IgD-negative memory B cell (primary cell): ENCODE data around the gene C11orf54. TPM values are rescaled to one million over a fixed set of nuclear protein-coding genes. Genes with fewer than 3 reads are reported as not detected.
"Not testable (repeated sequence)": the region's sequence is repeated elsewhere in the genome, so short reads cannot be mapped to it uniquely, and the experiment has no call there.

Source experiments
- H3K27ac Mint-ChIP-seq, 3 donors: one replicate each; pipeline ENCODE4 v1.8.0; 2020 to 2022; ENCODE audit warnings: mild to moderate bottlenecking in 3 of 3, mixed read lengths in 3 of 3, moderate library complexity in 1 of 3
- H3K27me3 Mint-ChIP-seq: one replicate; pipeline ENCODE4 v1.8.0; 2021; ENCODE audit warnings: mixed read lengths
- H3K36me3 Mint-ChIP-seq: one replicate; pipeline ENCODE4 v1.8.0; 2020; ENCODE audit warnings: mild to moderate bottlenecking, mixed read lengths
- H3K4me1 Mint-ChIP-seq, 3 donors: one replicate each; pipeline ENCODE4 v1.8.0; 2020 to 2022; ENCODE audit warnings: mixed read lengths in 3 of 3, mild to moderate bottlenecking in 1 of 3
- H3K4me3 Mint-ChIP-seq, 4 donors: one replicate each; pipeline ENCODE4 v1.8.0; 2020 to 2022; ENCODE audit warnings: mild to moderate bottlenecking in 4 of 4, mixed read lengths in 4 of 4, moderate library complexity in 3 of 4
- H3K9me3 Mint-ChIP-seq, 3 donors: one replicate each; pipeline ENCODE4 v1.8.0; 2020 to 2021; ENCODE audit warnings: mixed read lengths in 3 of 3, mild to moderate bottlenecking in 1 of 3
- polyA plus RNA-seq: library from polyadenylated mRNA; unstranded; fragments of 300-500 nt; fragmentation: Illumina TruSeq; gene quantifications from one replicate; pipeline ENCODE4 v1.2.3, GENCODE V29; 2021

C11orf54 gene
- polyA plus RNA-seq, 1 donor from 2014 or later: 17.7 TPM

DNA sequence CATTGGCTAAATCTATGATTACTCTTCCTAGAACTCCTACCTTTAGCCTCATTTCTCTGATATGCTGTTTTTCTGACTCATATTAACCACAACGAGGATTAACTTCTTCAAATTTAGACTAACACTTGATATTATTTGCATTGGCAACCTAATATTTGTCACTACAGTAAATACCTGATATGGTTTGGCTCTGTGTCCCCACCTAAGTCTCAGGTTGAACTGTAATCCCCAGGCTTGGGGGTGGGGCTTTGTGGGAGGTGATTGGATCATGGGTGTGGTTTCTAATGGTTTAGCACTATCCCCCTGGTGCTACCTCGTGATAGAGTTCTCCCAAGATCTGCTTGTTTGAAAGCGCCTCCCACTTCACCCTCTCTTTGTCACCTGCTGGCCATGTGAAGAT lies 25.5 kb downstream of the C11orf54 start:
- Mint-ChIP-seq H3K4me3 (no peak overlapping the region), H3K4me1 (peaks cover 0 to 4% (median 0%) of the 10 kb centered on the region in 3 donors), H3K9me3 (peaks cover 2 to 7% (median 3%) of the 10 kb centered on the region in 3 donors), H3K36me3 (peaks cover 6% of the 10 kb centered on the region), H3K27ac (no peak overlapping the region), H3K27me3 (no peaks in the 10 kb centered on the region)

DNA sequence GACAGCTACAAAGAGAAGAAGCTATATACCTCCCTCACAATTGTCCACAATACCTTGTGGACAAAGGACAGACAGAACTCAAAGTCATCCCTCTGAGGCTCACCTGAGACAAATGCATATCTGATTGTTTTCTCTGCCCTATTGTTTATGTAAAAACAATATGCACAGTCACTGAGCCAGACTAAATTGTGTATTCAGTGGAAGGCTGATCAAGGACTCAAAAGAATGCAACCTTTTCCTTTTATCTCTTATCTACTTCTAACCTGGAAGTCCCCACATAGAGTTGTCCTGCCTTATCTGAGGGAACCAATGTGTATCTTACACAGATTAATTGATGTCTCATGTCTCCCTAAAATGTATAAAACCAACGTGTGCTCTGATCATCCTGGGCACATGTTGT lies 28.7 kb downstream of the C11orf54 start:
- Mint-ChIP-seq H3K27me3 (no peaks in the 10 kb centered on the region), H3K9me3 (peaks cover 2 to 7% (median 3%) of the 10 kb centered on the region in 3 donors), H3K27ac (no peak overlapping the region), H3K4me1 (peaks cover 0 to 4% (median 1%) of the 10 kb centered on the region in 3 donors), H3K4me3 (no peak overlapping the region), H3K36me3 (peaks cover 6% of the 10 kb centered on the region)

DNA sequence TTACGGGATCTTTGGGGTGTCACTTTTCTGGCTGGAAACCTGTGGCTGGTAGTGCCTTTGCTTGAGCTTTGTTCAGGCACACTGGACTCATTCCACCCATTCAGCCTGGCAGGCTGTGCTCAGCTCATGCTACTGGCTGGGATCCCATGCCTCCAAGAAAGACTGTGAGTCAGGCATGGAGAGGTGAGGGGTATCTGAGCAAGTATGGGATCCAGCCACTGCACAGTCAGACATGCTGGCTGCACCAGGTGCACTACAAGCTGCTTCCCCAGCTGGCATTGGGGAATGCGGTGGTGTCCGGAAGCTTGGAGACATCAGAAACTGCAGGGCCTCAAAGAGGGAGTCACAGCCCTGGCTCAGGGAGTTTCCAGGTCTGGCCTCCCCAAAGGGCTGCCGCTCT lies 30.7 kb downstream of the C11orf54 start:
- Mint-ChIP-seq H3K9me3 (peaks cover 0 to 3% (median 0%) of the 10 kb centered on the region in 3 donors), H3K4me3 (no peak overlapping the region), H3K27me3 (no peaks in the 10 kb centered on the region), H3K4me1 (peaks cover 0 to 3% (median 2%) of the 10 kb centered on the region in 3 donors), H3K27ac (no peak overlapping the region), H3K36me3 (peaks cover 4% of the 10 kb centered on the region)

DNA sequence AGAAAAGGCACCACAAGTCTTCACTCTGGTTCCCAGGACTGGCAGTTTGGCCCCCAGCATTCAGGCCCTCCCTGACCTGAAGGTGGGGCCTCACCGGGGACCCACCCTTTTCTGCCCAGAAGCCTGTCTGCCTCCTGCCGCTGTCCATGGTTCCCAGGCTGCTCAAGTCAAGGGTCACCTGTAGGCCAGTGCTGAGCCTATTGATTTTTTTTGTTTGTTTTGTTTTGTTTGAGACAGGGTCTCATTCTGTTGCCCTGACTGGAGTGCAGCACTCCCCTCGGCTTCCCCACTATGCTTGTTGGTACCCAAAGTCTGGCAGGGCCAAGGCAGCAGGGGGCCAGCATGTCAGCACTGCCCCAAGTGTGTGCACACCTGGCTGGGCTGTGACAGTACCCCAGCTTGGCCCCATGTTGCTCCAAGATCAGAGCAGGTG lies 31.6 kb downstream of the C11orf54 start:
- H3K27me3 Mint-ChIP-seq: no peaks in the 10 kb centered on the region
- H3K36me3 Mint-ChIP-seq: peaks cover 4% of the 10 kb centered on the region
- H3K4me3 Mint-ChIP-seq: no peak overlapping the region

DNA sequence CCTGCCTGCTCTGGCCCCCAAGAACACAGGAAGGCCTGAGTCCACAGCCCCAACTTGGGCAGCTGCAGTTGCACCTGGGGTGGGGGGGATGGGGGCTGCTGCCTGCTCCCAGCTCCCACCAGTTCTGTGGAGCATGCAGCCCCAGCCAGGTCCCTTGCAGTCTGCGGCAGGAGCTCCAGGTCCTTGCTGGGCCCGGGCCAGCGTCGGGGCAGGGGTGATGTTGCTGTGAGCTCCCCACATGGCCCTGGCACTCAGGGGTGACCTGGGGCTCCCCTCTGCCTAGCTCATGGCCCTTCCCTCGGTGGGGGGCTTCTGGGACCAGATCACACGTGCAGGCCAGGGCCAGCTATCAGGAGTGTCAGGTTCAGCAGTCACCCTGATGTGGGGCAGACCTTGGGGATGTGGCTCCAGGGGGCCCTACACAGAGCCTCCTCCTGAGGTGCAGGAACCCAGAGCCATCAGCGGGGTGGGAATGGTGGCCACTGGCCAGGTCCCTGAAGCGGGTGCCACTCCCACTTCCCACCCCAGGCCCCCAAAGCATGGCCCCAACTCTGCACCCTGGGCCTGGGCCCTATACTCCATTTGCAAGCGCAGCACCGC lies 32.2 kb downstream of the C11orf54 start:
- Mint-ChIP-seq H3K27ac (no peak overlapping the region), H3K27me3 (no peaks in the 10 kb centered on the region), H3K4me3 (no peak overlapping the region), H3K9me3 (peaks cover 0 to 4% (median 0%) of the 10 kb centered on the region in 3 donors), H3K36me3 (peaks cover 5% of the 10 kb centered on the region), H3K4me1 (peaks cover 0 to 3% (median 0%) of the 10 kb centered on the region in 3 donors)

More for the DNA sequence above, 31.6 kb downstream of the C11orf54 start:
- Mint-ChIP-seq H3K4me1 (peaks cover 0 to 3% (median 0%) of the 10 kb centered on the region in 3 donors), H3K27ac (no peak overlapping the region), H3K9me3 (peaks cover 0 to 3% (median 0%) of the 10 kb centered on the region in 3 donors)

DNA sequence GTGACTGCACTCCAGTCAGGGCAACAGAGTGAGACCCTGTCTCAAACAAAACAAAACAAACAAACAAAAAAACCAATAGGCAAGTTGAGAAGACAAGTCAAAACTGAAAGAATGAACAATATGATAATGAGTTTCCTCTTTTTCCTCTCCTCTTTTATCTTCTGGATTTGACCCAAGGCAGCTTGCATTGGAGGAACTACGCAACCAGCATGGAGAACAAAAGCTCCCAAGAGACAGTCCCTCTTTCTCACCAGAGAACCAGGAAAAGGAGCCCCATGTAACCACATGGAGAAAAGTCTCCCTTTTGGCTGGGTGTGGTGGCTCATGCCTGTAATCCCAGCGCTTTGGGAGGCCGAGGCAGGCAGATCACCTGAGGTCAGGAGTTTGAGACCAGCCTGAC lies 33.1 kb downstream of the C11orf54 start:
- peak overlapping the region in 1 of 4 donors; percentile 1 for H3K4me3 Mint-ChIP-seq
- H3K9me3 Mint-ChIP-seq, H3K36me3 Mint-ChIP-seq, H3K4me1 Mint-ChIP-seq, H3K27ac Mint-ChIP-seq, H3K27me3 Mint-ChIP-seq: not testable (repeated sequence)

DNA sequence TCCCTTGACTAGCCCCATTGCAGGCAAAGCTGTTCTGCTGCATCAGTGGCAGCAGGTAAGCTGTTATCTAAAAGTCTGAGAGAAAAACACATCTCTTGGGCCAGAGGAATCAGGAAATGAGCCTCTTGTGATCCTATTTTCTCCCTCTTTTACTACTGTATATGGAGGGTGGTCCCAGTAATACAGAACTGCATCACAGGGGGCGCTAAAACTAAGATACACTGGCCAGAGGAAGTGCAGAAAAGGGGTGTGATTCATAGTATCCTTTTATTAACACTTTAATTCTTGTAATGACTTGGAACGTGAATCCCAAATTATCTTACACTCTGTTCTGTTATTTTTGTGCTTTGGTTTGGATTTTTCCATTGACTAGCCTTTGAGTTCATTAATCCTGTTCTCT lies 33.8 kb downstream of the C11orf54 start:
- peaks cover 7% of the 10 kb centered on the region for H3K36me3 Mint-ChIP-seq
- no peak overlapping the region for H3K27ac Mint-ChIP-seq
- H3K27me3 Mint-ChIP-seq: no peaks in the 10 kb centered on the region

DNA sequence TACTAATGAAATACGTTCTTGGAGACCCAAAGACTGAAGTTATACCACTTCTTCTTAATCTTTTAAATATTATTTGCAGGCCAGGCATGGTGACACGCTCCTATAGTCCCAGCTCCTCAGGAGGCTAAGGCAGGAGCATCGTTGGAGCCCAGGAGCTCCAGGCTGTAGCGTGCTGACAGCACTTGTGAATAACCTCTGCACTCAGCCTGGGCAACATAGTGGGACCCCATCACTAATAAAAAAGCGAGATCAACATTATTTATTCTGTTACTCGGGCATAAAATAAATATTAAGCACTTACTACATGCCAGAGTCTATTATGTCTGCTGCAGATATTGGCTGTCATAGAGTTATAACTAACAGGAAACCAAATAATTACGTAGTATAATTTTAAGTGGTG lies 41.9 kb downstream of the C11orf54 start:
- peak overlapping the region; percentile 93 to 100 (median 100) for H3K4me3 Mint-ChIP-seq
- H3K4me1 Mint-ChIP-seq: peaks cover 25 to 28% (median 28%) of the 10 kb centered on the region in 3 donors
- H3K9me3 Mint-ChIP-seq: peaks cover 0 to 2% (median 0%) of the 10 kb centered on the region in 3 donors
- peak overlapping the region in 2 of 3 donors; percentile 54 to 66 for H3K27ac Mint-ChIP-seq
- peaks cover 6% of the 10 kb centered on the region for H3K36me3 Mint-ChIP-seq
- no peaks in the 10 kb centered on the region for H3K27me3 Mint-ChIP-seq

More for the DNA sequence above, 33.8 kb downstream of the C11orf54 start:
- H3K9me3 Mint-ChIP-seq: peaks cover 0 to 4% (median 0%) of the 10 kb centered on the region in 3 donors
- peak overlapping the region in 1 of 4 donors; percentile 41 for H3K4me3 Mint-ChIP-seq
- peaks cover 0 to 3% (median 0%) of the 10 kb centered on the region in 3 donors for H3K4me1 Mint-ChIP-seq

DNA sequence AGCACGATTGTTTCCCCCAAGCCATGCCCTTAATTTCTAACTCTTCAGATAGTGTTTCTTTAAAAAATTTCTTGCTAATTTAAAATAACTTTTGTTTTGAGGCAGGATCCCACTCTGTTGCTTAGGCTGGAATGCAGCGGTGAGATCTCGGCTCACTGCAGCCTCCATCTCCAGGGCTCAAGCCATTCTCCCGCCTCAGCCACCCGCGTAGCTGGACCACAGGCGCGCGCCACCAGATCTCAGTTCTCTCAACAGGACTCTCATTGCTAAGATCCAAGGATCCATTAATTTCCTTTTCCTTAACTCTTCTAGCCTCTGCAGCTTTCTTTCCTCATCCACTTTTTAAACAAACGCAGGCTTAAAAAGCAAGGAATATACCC lies 42.3 kb downstream of the C11orf54 start:
- peaks cover 5% of the 10 kb centered on the region for H3K36me3 Mint-ChIP-seq
- peak overlapping the region; percentile 93 to 100 (median 100) for H3K4me3 Mint-ChIP-seq
- H3K9me3 Mint-ChIP-seq: peaks cover 0 to 2% (median 0%) of the 10 kb centered on the region in 3 donors
- H3K27ac Mint-ChIP-seq: peak overlapping the region; percentile 54 to 97 (median 96)
- H3K4me1 Mint-ChIP-seq: peaks cover 27 to 30% (median 28%) of the 10 kb centered on the region in 3 donors
- no peaks in the 10 kb centered on the region for H3K27me3 Mint-ChIP-seq

DNA sequence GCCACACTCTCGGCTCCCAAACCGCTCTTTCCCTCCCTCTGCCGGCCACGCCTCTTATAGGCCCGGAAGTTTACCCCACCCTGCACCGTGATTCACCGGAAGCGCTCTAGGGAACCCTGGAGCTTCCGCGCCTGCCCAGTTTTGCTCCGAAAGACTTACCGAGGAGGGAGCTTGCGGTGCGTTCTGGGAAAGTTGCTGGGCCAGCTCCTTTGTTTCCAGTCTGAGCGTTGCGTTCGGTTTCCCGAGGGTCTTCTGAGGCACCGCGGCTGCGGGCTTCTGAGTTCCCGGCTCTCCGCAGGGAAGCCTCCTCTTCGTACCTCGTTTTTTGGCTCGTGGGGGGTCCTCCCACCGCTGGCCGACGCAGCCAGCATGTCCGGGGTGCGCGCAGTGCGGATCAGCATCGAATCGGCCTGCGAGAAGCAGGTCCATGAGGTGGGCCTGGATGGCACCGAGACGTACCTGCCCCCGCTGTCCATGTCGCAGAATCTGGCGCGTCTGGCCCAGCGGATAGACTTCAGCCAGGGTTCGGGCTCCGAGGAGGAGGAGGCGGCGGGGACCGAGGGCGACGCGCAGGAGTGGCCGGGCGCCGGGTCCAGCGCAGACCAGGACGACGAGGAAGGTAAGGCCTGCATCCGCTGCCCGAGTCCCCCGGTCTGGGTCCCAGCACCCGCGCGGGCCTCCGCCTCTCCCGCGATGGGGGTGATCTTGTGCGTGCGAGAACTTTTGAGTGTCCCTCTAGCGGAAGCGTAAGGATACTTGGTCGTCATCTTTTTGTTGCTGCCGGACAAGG lies 42.9 kb downstream of the C11orf54 start, which contains the start of gene MED17:
MED17 (plus strand) TSS at position 138 of the 790 bp plus-strand sequence; CDS start at position 370, 232 bp downstream.
- H3K9me3 Mint-ChIP-seq: peaks cover 0 to 2% (median 0%) of the 10 kb centered on the region in 3 donors
- peaks cover 28 to 32% (median 28%) of the 10 kb centered on the region in 3 donors for H3K4me1 Mint-ChIP-seq

DNA sequence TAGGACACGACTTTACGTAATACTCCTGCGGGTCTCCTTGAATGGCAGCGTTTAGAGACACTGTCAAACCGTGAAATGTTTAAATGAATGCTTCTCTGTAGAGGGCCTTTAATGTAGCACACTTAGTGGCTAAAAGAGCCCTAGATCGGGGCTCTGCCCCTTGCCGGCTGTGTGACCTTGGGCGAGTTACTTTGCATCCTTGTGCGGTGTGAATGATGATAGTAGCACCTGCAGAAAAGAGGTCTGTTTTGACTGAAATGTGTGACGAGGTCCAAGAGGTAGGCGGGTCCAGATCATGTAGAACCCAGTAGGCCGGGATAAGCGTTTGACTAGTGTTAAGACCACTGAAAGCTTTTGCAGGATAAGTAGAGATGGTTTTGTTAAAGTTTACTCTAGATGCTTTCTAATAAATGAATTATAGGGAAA lies 43.5 kb downstream of the C11orf54 start:
- H3K4me1 Mint-ChIP-seq: peaks cover 28 to 32% (median 28%) of the 10 kb centered on the region in 3 donors
- H3K9me3 Mint-ChIP-seq: peaks cover 0 to 2% (median 0%) of the 10 kb centered on the region in 3 donors

More for the DNA sequence above, 42.9 kb downstream of the C11orf54 start, which contains the start of gene MED17:
- no peaks in the 10 kb centered on the region for H3K27me3 Mint-ChIP-seq
- peak within 1 kb of the TSS; percentile 54 to 97 (median 96) for H3K27ac Mint-ChIP-seq
- peaks cover 4% of the 10 kb centered on the region for H3K36me3 Mint-ChIP-seq
- peak within 1 kb of the TSS; percentile 93 to 100 (median 100) for H3K4me3 Mint-ChIP-seq

DNA sequence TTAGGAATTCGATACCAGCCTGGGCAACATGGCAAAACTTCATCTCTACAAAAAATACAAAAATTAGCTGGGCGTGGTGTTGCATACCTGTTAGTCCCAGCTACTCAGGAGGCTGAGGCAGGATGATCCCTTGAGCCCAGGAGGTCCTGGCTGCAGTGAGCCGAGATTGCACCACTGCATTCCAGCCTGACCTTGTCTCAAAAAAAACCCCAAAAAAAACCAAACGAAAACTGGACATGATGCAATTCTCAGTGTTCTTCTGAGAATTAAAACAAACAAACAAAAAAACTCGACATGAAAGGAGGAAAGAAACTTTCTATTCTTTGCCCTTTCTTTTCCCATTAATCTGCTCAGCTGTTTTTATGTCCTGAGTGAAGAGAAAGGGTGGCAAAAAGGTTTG lies 50.0 kb downstream of the C11orf54 start:
- Mint-ChIP-seq H3K4me3 (no peak overlapping the region), H3K27me3 (no peaks in the 10 kb centered on the region), H3K36me3 (peaks cover 2% of the 10 kb centered on the region), H3K9me3 (no peaks in the 10 kb centered on the region), H3K27ac (no peak overlapping the region), H3K4me1 (peaks cover 9 to 12% (median 12%) of the 10 kb centered on the region in 3 donors)

More for the DNA sequence above, 43.5 kb downstream of the C11orf54 start:
- no peaks in the 10 kb centered on the region for H3K27me3 Mint-ChIP-seq
- peaks cover 4% of the 10 kb centered on the region for H3K36me3 Mint-ChIP-seq
- peak overlapping the region; percentile 93 to 100 (median 100) for H3K4me3 Mint-ChIP-seq
- peak overlapping the region; percentile 54 to 97 (median 91) for H3K27ac Mint-ChIP-seq

DNA sequence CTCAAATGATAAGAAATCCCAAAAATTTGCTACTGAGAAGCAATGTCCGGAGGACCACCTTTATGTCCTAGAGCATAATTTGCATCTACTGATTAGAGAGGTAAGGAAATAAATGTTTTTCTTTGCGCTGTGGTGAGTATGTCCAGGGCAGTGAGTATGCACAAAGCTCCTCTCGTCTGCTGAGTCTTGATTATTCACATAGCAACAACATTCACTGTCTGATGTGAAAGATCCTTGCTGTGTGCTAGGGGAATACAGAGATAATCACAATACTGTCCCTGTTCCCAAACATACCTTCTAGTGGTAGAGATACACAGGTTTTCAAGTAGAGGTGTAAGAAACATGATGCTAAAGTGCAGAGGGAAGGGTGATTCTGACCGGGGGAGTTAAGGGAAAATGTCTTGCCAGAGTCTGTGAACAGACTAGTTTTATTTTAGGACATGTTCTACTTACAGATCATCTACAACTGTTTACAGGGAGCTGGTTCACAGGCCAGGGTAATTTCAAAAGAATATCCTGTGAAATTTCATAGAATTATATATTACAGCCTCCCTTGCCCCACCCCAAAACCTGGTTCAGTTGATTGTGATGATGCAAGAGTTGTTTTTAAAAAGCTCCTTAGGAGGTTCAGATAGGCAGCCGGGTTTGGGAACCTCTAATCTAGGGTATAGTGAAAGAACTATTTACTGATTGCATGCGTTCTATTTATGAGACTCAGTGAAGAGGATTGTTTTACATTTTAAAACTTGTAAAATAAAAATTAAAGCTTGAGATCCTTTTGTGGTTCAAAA lies 55.2 kb downstream of the C11orf54 start:
- Mint-ChIP-seq H3K27ac (no peak overlapping the region), H3K27me3 (no peaks in the 10 kb centered on the region), H3K36me3 (peaks cover 2% of the 10 kb centered on the region), H3K4me1 (no peaks in the 10 kb centered on the region), H3K4me3 (no peak overlapping the region), H3K9me3 (no peaks in the 10 kb centered on the region)

DNA sequence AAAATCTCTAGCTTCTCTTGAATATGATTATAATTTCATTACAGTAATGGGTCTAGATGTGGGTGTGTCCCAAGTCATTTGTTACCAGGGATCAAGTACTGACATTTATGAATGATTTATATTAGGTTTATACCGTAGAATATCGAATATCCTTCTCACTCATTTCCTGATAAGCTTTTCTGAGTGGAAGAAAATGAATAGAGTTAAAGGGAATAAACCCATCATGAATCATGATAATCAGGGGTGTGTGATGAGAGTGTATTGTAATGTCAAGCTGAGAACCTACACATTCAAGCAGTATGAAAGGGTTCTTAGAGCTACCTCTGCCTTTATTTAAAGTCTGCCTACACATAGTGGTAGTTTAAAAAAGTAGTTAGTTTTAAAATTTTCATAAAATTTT lies 59.9 kb downstream of the C11orf54 start:
- no peaks in the 10 kb centered on the region for H3K4me1 Mint-ChIP-seq
- no peaks in the 10 kb centered on the region for H3K9me3 Mint-ChIP-seq
- no peak overlapping the region for H3K4me3 Mint-ChIP-seq
- no peaks in the 10 kb centered on the region for H3K27me3 Mint-ChIP-seq
- no peaks in the 10 kb centered on the region for H3K36me3 Mint-ChIP-seq
- no peak overlapping the region for H3K27ac Mint-ChIP-seq
